ENCODE measurements around the gene SLC41A2. TPM values are rescaled to one million over a fixed set of nuclear protein-coding genes. Genes with fewer than 3 reads are reported as not detected.
A peak's percentile ranks its signal among the peaks of the same experiment; 100 is the strongest.

The SLC41A2 gene
- polyA plus RNA-seq (2011; rRNA removed) (14.6 and 17.5 TPM in 2 replicates), polyA plus RNA-seq (2017; fragmentation: RNase III; extraction: RNeasy Plus Mini Kit Qiagen cat#74134 plus additional on column Dnase treatment) (13.8 to 16.5 TPM (median 14.8 TPM) in 3 replicates), polyA minus RNA-seq (2011; rRNA and poly(A)+ RNA removed) (16.4 and 18.8 TPM in 2 replicates)
- polyA plus RNA-seq (2012; cell fraction: cytosol; rRNA removed) = 2.4 and 2.6 TPM in 2 replicates
- 1.5 and 2.4 TPM in 2 replicates for polyA plus RNA-seq (2012; cell fraction: nucleus; rRNA removed)

- Histone ChIP-seq H3K4me2 (peak within 1 kb of the TSS; percentile 80), H3K4me3 (peak within 1 kb of the TSS; percentile 95), H3K4me1 (peaks cover 37% of the 10 kb centered on the region), H3K27ac (peak within 1 kb of the TSS; percentile 92 to 98), H3K9me3 (no peaks in the 10 kb centered on the region)
- WGBS (ENCODE audit: missing lambda C conversion rate) = 2% methylated on average over 27 of the region's 83 CpGs
- CTCF ChIA-PET = interaction anchor here (0.6 to 3.3 kb wide), 8 partner anchors 13 to 577 kb away, joined by 3 to 15 read pairs (median 4); no protein-coding TSS in a partner anchor
- FAIRE-seq = no peak
- POLR2A ChIA-PET = interaction anchor here (1.0 kb wide), 1 partner anchor 26 kb away, joined by 3 read pairs; no protein-coding TSS in a partner anchor
- peak; percentile 93 to 96 for DNase-seq (ENCODE audit: low read depth in 1 of 2, low spot score in 1 of 2)
- peak; percentile 89 to 94 for ATAC-seq
- TF ChIP-seq PBX3 (IDR thresholded peaks at IDR 0.05) = peak; percentile 62; the same call in 1 of the 2 replicates
- peak; percentile 99 for TF ChIP-seq MAFK (IDR thresholded peaks at IDR 0.05; ENCODE audit: partially characterized antibody)
- peak; percentile 77 for TF ChIP-seq POLR2A (IDR thresholded peaks at IDR 0.05; ENCODE audit: low read length)
- no peak; the same call in 1 of the 3 replicates for TF ChIP-seq CTCF (IDR thresholded peaks at IDR 0.05)
- TF ChIP-seq RAD21 (conservative IDR thresholded peaks at IDR 0.05 in 1 of 2, IDR thresholded peaks at IDR 0.05 in 1 of 2) = no peak; a peak in 1 of 5 replicates
- TF ChIP-seq ZSCAN20 (CRISPR knock-in tag; IDR thresholded peaks at IDR 0.05) = no peak
- TF ChIP-seq ELK1 (IDR thresholded peaks at IDR 0.05; ENCODE audit: low read depth, low read length) = no peak
- no peak for TF ChIP-seq JUNB (IDR thresholded peaks at IDR 0.05)
- TF ChIP-seq HOXB5 (CRISPR knock-in tag; IDR thresholded peaks at IDR 0.05) = no peak
- no peak for TF ChIP-seq RCOR1 (IDR thresholded peaks at IDR 0.05; ENCODE audit: low read depth, low read length)
- TF ChIP-seq TFCP2L1 (CRISPR knock-in tag; IDR thresholded peaks at IDR 0.05) = no peak
- TF ChIP-seq HDAC2 (IDR thresholded peaks at IDR 0.05) = no peak
- TF ChIP-seq RNF2 (IDR thresholded peaks at IDR 0.05; ENCODE audit: borderline replicate concordance, low read depth) = no peak
- TF ChIP-seq HOXB13 (CRISPR knock-in tag; IDR thresholded peaks at IDR 0.05; ENCODE audit: low read depth) = no peak
- no peak for TF ChIP-seq HES2 (IDR thresholded peaks at IDR 0.05)
- peak; percentile 97 for TF ChIP-seq MAX (IDR thresholded peaks at IDR 0.05)
- 0 out of 2 replicates have a peak, but pooled peaks have one; percentile 16 for TF ChIP-seq MAZ (IDR thresholded peaks at IDR 0.05; ENCODE audit: borderline replicate concordance, low read depth, low read length)
- no peak for TF ChIP-seq CHD2 (IDR thresholded peaks at IDR 0.05; ENCODE audit: low read length, partially characterized antibody)
- TF ChIP-seq FOSB (CRISPR knock-in tag; IDR thresholded peaks at IDR 0.05) = no peak
- TF ChIP-seq HEYL (CRISPR knock-in tag; IDR thresholded peaks at IDR 0.05) = no peak
- no peak for TF ChIP-seq KDM5A (IDR thresholded peaks at IDR 0.05)
- TF ChIP-seq ZC3H11A (IDR thresholded peaks at IDR 0.05) = no peak
- TF ChIP-seq BHLHE40 (IDR thresholded peaks at IDR 0.05; ENCODE audit: low read depth, low read length) = no peak
- TF ChIP-seq BCL3 (IDR thresholded peaks at IDR 0.05) = peak; percentile 77; the same call in 1 of the 3 replicates
- TF ChIP-seq EHMT2 (IDR thresholded peaks at IDR 0.05; ENCODE audit: low read depth) = no peak
- TF ChIP-seq NFE2L2 (conservative IDR thresholded peaks at IDR 0.05; ENCODE audit: low read length) = peak; percentile 80
- TF ChIP-seq GATA3 (IDR thresholded peaks at IDR 0.05; ENCODE audit: borderline replicate concordance) = 0 out of 2 replicates have a peak, but pooled peaks have one; percentile 30
- TF ChIP-seq ZFP36 (IDR thresholded peaks at IDR 0.05; ENCODE audit: borderline replicate concordance, partially characterized antibody) = no peak
- TF ChIP-seq CEBPB (IDR thresholded peaks at IDR 0.05) = no peak
- 0 out of 2 replicates have a peak, but pooled peaks have one; percentile 32 for TF ChIP-seq FOSL2 (IDR thresholded peaks at IDR 0.05)
- peak; percentile 95 for TF ChIP-seq FOSL2 (CRISPR knock-in tag; IDR thresholded peaks at IDR 0.05)
- TF ChIP-seq NR3C1 (IDR thresholded peaks at IDR 0.05) = no peak
- no peak for TF ChIP-seq EHF (CRISPR knock-in tag; IDR thresholded peaks at IDR 0.05)
- no peak for TF ChIP-seq CHD4 (IDR thresholded peaks at IDR 0.05; ENCODE audit: borderline replicate concordance)
- no peak for TF ChIP-seq POLR2AphosphoS2 (conservative IDR thresholded peaks at IDR 0.05; ENCODE audit: low read length)
Measured at GRCh38 chr12:104958001-104958804, at the start of gene SLC41A2. Gene SLC41A2 (minus strand): TSS chr12:104958290. CDS start chr12:104928527, 29,763 bp downstream.
